Suprapubic skin (tissue), 4 donors: Measurements from ENCODE around the gene TBL1X.

Source experiments
- CTCF ChIP-seq, 2 donors: fragments of 200-600 bp in 1 of 2; fragments of 450-650 bp in 1 of 2; sonication (generic) in 1 of 2; IDR thresholded peaks; one replicate each; pipeline ENCODE4 v1.5.1; 2016 to 2019; ENCODE audit warnings: antibody characterized with exemption in 2 of 2, mild to moderate bottlenecking in 1 of 2, moderate library complexity in 1 of 2
- EP300 ChIP-seq: sonication (generic); formaldehyde crosslinking; IDR thresholded peaks from one replicate; pipeline ENCODE4 v1.6.1; 2017; ENCODE audit warnings: antibody characterized with exemption
- POLR2A ChIP-seq, 2 donors: fragments of 450-650 bp; IDR thresholded peaks; one replicate each; pipeline ENCODE4 v1.6.1; 2017; ENCODE audit warnings: antibody characterized with exemption in 2 of 2, mild to moderate bottlenecking in 2 of 2, moderate library complexity in 2 of 2
- POLR2AphosphoS5 ChIP-seq, 3 donors: sonication (generic); formaldehyde crosslinking; IDR thresholded peaks; one replicate each; pipeline ENCODE4 v1.6.1; 2017; ENCODE audit warnings: antibody characterized with exemption in 3 of 3

- no peak for TF ChIP-seq CTCF (IDR thresholded peaks at IDR 0.05)
- TF ChIP-seq POLR2A (IDR thresholded peaks at IDR 0.05): no peak
- no peak for TF ChIP-seq EP300
- no peak for TF ChIP-seq POLR2AphosphoS5 (IDR thresholded peaks at IDR 0.05)
These were observed 62.1 kb downstream of the TBL1X start for GRCh38 chrX:9526965-9527364.
